Measurements from ENCODE around the gene TIAM1.
A peak's percentile ranks its signal among the peaks of the same experiment; 100 is the strongest.

Gene TIAM1

GRCh38 chr21:31343680-31344480 is at the start of gene TIAM1:
TSS of gene TIAM1 (minus strand) at chr21:31344261. CDS start at chr21:31266972, 77,289 bp downstream.
- no peak for DNase-seq

- no peak for DNase-seq
Measured at GRCh38 chr21:31387560-31388186, 43.6 kb upstream of the TIAM1 start.

GRCh38 chr21:31386006-31386405 is 41.9 kb upstream of the TIAM1 start:
- no peak for DNase-seq

GRCh38 chr21:31383770-31384169 is 39.7 kb upstream of the TIAM1 start:
- DNase-seq: no peak

GRCh38 chr21:31382060-31382459 is 38.0 kb upstream of the TIAM1 start:
- DNase-seq: no peak

GRCh38 chr21:31376301-31376700 is 32.2 kb upstream of the TIAM1 start:
- no peak for DNase-seq

GRCh38 chr21:31374395-31374794 is 30.3 kb upstream of the TIAM1 start:
- no peak for DNase-seq

GRCh38 chr21:31372471-31372765 is 28.4 kb upstream of the TIAM1 start:
- no peak for DNase-seq

- no peak for DNase-seq
Measured at GRCh38 chr21:31371715-31372470, 27.8 kb upstream of the TIAM1 start.

GRCh38 chr21:31370893-31371544 is 27.0 kb upstream of the TIAM1 start:
- DNase-seq: no peak

GRCh38 chr21:31370281-31370892 is 26.3 kb upstream of the TIAM1 start:
- no peak for DNase-seq

- no peak for DNase-seq
Measured at GRCh38 chr21:31368361-31368760, 24.3 kb upstream of the TIAM1 start.

GRCh38 chr21:31367801-31368200 is 23.7 kb upstream of the TIAM1 start:
- no peak for DNase-seq

- DNase-seq: no peak
Measured at GRCh38 chr21:31366825-31367224, 22.8 kb upstream of the TIAM1 start.

- no peak for DNase-seq
Measured at GRCh38 chr21:31364253-31364945, 20.3 kb upstream of the TIAM1 start.

- no peak for DNase-seq
Measured at GRCh38 chr21:31363720-31364119, 19.7 kb upstream of the TIAM1 start.

- DNase-seq: no peak
Measured at GRCh38 chr21:31360717-31361116, 16.7 kb upstream of the TIAM1 start.

GRCh38 chr21:31358158-31358557 is 14.1 kb upstream of the TIAM1 start:
- no peak for DNase-seq

- DNase-seq: no peak
Measured at GRCh38 chr21:31356440-31356839, 12.4 kb upstream of the TIAM1 start.

- peak; percentile 18 to 53 (median 41) for DNase-seq
Measured at GRCh38 chr21:31354604-31355443, 10.8 kb upstream of the TIAM1 start.

GRCh38 chr21:31354122-31354521 is 10.1 kb upstream of the TIAM1 start:
- DNase-seq: no peak
